GM12872 (cell line): ENCODE data around the gene SKAP1.

Experiments used
- TF ChIP-seq, protein P1 (sequence below): IDR thresholded peaks from 3 replicates; pipeline ENCODE4 v1.5.1; 2011; ENCODE audit warnings: low read depth, mild to moderate bottlenecking, low read length, moderate library complexity; ENCODE audit not compliant: insufficient read depth

The SKAP1 gene

DNA sequence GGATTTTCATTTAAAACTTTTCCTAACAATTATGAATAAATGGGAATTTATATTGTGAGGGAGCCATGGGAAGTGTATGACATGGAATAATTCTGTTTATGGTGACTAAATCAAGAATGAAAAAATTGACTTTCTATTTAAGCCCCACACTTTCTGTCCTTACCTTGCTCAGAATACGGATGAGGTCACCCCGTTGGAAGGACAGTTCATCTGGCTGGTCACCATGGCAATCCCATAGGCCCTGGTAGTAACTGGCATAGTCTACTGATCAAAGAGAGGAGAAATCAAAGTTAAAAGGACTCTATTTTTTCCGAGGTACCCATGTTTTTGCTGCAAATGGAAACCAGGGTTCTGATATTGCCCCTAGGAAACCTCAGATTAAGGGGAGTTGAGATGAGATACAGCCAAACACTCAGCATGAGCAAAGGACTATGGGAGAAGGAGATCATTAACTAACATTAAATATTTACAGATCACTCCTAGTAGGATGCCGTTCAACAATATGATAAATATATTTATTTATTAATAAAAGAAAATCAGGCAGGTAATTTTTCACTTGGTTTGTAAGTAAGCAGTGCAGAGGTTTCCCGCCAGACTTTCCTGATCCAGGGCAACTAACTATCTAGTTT lies 267.6 kb downstream of the SKAP1 start:
- TF ChIP-seq, protein P1, sequence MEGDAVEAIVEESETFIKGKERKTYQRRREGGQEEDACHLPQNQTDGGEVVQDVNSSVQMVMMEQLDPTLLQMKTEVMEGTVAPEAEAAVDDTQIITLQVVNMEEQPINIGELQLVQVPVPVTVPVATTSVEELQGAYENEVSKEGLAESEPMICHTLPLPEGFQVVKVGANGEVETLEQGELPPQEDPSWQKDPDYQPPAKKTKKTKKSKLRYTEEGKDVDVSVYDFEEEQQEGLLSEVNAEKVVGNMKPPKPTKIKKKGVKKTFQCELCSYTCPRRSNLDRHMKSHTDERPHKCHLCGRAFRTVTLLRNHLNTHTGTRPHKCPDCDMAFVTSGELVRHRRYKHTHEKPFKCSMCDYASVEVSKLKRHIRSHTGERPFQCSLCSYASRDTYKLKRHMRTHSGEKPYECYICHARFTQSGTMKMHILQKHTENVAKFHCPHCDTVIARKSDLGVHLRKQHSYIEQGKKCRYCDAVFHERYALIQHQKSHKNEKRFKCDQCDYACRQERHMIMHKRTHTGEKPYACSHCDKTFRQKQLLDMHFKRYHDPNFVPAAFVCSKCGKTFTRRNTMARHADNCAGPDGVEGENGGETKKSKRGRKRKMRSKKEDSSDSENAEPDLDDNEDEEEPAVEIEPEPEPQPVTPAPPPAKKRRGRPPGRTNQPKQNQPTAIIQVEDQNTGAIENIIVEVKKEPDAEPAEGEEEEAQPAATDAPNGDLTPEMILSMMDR: no peak

DNA sequence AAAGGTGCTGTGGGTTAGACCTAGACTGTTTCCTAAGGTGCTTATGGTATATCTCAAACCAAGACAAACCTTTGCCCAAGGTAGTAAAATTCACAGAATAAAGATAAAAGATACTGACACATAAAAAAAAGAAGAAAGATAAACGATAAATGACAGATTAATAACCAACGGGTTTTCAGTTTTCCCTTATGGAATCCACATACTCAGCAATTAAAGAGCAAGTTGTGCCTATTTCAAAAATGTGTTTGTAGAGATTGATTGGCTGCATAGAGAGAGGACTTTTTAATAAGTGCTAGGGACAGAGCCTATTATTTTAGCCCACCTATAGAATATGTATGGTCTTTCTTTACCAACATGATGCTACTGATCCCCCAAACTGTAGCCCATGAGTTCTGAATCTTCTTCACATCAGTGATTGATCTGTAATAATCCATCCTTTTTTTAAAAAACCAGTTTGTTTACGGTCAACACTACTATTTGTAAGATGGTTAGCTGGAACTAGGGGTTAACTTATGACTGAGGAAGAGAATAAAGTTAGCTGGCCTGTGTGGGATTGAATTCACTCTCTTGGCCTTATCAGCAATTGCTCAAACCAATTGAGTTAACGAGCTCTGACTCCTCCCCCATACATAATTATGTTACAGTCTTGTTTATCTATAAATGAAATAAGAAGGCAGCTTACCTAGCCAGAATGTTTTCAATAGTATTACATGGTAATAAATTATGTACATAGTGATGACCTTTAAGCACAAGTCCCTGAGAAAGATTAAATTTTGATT lies 268.7 kb downstream of the SKAP1 start:
- TF ChIP-seq, protein P1: no peak

DNA sequence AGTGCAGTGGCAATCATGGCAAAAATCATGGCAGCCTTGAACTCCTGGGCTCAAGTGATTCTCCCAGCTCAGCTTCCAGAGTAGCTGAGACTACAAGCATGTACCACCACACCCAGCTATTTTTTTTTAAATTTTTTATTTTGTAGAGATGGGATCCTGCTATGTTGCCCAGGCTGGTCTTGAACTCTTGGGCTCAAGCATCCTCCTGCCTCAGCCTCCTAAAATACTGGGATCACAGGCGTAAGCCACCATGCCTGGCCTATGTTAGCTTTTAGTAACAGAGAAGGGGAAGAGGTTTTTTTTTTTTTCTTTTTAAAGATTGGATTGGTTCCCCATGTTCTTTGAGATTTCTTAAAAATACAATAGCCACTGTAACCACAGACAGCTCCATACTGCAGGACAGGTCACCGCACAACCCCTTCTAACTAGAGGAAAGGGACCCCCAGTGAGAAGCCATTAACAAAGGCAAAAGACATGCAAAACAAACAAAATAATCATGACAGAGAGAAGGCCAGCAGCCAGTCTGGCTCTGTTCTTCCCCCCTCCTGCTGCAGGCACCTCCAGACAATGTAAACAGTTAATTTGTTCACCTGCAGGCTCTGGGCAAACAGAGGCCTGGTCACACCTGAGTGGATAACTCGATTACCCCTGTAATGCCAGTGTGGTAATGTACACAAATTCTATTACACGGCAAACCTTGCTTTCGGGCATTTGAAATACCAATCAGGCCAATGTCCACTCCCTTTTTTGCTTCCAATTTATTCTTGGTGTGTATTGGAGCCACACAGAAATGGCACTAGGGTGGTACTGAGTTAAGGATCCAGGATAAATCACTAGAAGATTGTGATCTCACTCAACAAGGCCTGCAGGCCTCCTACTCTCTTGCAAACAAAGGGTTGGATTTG lies 269.6 kb downstream of the SKAP1 start:
- TF ChIP-seq, protein P1: no peak

DNA sequence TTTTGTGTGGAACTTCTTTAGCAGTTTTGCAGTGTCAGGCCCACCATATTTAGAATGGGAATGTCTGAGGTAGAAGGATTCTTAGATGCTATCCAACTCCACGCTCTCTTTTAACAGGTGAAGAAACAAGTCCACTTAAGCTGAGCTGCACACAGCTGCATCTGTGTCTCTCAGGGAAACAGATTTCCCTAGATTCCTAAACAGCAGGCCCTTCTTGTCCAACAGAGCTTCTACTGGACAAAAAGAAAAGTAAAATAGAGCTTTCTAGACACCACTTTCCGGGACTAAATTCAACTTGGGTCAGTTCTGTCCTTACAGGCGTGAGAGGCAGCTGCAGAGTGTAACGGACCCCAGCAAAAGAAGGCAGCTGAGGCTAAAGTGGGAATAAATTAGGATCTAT lies 270.8 kb downstream of the SKAP1 start:
- TF ChIP-seq, protein P1: no peak

DNA sequence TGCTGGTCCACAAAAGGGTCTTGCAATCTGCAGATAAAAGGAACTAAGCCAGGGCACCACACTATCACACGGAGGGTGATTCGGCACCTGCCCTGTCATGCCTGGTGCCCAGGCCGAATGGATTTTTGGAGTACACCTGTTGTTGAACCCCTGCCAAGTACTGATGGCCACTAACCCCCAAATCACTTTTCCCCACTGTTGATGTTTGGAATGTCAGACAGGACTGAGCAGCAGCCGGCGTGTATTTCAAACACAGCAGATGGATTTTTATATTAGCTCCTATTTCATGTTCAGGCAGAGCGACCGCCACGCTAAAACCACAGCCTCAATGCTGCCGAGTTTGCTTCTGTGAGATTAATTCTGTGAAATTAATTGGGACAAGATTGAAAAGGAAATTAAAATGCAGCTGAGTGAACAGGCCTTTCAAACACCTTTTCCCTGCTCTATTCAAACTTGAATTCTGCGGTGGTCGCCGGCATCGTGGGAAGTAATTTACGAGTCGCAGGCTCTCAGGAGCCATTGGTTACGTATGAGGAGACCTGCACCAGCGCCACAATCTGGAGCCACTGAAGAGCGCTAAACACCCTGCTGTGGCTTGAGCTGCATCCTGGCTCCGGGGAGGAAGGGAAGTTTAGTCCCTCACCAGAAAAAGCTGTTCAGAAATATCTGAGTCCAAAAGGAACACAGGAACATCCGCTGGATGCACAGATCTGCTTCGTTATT lies 274.0 kb downstream of the SKAP1 start:
- TF ChIP-seq, protein P1: no peak

DNA sequence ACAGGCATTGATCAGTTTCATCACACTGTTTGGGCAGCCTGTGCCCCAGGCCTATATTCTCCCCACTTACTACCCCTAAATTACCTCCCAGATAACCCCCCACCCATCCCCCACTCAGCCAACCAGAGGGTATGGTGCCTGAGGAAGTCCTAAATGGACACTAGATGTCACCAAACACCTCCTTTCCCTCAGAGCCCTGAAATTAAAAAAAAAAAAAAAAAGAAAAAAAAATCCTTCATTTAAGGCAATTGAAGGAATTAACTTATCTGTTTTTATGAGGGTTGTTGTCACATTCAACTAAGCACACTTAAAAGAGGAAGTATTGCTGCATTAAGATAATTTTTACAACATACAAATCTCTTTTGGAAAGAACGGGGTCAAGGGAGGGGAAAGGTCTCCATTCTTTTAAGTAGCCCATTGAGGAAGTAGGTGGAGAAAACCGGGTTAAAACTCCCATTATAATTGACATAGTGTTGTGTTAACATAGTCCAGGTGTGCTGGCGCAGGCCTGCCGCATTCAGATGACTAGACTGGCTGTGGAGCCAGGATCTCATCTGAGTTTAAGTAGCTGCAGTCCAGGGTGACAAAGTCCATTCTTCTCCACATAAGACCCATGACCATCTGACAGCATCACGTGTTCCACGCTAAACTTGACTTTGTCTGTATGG lies 276.2 kb downstream of the SKAP1 start:
- TF ChIP-seq, protein P1: peak; percentile 45; the same call in 2 of the 3 replicates
